ENCODE data around the gene MCF2L. TPM values are rescaled to one million over a fixed set of nuclear protein-coding genes. Genes with fewer than 3 reads are reported as not detected.

The MCF2L gene
- total and polyA plus RNA-seq, 8 donors, result 16.0 to 83.6 (median 23.6) TPM

- intact Hi-C loops (cut with DNase I), result no loop called here
- TF ChIP-seq, protein P1, sequence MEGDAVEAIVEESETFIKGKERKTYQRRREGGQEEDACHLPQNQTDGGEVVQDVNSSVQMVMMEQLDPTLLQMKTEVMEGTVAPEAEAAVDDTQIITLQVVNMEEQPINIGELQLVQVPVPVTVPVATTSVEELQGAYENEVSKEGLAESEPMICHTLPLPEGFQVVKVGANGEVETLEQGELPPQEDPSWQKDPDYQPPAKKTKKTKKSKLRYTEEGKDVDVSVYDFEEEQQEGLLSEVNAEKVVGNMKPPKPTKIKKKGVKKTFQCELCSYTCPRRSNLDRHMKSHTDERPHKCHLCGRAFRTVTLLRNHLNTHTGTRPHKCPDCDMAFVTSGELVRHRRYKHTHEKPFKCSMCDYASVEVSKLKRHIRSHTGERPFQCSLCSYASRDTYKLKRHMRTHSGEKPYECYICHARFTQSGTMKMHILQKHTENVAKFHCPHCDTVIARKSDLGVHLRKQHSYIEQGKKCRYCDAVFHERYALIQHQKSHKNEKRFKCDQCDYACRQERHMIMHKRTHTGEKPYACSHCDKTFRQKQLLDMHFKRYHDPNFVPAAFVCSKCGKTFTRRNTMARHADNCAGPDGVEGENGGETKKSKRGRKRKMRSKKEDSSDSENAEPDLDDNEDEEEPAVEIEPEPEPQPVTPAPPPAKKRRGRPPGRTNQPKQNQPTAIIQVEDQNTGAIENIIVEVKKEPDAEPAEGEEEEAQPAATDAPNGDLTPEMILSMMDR (IDR thresholded peaks at IDR 0.05), result no peak
- no peaks in the 10 kb centered on the region for H3K9me3 ChIP-seq
- H3K4me3 ChIP-seq, result no peak overlapping the region
- peak in 1 of 4 donors; percentile 54 for ATAC-seq
- H3K36me3 ChIP-seq, result no peaks in the 10 kb centered on the region
- H3K27me3 ChIP-seq, result no peaks in the 10 kb centered on the region
- WGBS, 2 donors, result 87 to 91% methylated on average over 28 to 29 of the region's 29 CpGs
- peak in 3 of 6 donors; percentile 2 to 32 (median 28) for DNase-seq
- H3K4me1 ChIP-seq, result no peaks in the 10 kb centered on the region
- no peak overlapping the region for H3K27ac ChIP-seq
- no peak for FAIRE-seq
Observed at GRCh38 chr13:113064000-113064533, 95.1 kb downstream of the MCF2L start.

GRCh38 chr13:113064534-113065405, 95.8 kb downstream of the MCF2L start:
- ATAC-seq, result peak in 3 of 4 donors; percentile 30 to 55 (median 35)
- FAIRE-seq, result no peak
- Histone ChIP-seq H3K4me3 (no peak overlapping the region), H3K4me1 (no peaks in the 10 kb centered on the region), H3K27ac (no peak overlapping the region), H3K27me3 (no peaks in the 10 kb centered on the region), H3K36me3 (no peaks in the 10 kb centered on the region), H3K9me3 (no peaks in the 10 kb centered on the region)
- intact Hi-C loops (cut with DNase I), result no loop called here
- TF ChIP-seq, protein P1 (IDR thresholded peaks at IDR 0.05), result no peak
- DNase-seq, result peak in 1 of 6 donors; percentile 35
- 89 to 90% methylated on average over 41 of the region's 41 CpGs for WGBS, 2 donors

DNA sequence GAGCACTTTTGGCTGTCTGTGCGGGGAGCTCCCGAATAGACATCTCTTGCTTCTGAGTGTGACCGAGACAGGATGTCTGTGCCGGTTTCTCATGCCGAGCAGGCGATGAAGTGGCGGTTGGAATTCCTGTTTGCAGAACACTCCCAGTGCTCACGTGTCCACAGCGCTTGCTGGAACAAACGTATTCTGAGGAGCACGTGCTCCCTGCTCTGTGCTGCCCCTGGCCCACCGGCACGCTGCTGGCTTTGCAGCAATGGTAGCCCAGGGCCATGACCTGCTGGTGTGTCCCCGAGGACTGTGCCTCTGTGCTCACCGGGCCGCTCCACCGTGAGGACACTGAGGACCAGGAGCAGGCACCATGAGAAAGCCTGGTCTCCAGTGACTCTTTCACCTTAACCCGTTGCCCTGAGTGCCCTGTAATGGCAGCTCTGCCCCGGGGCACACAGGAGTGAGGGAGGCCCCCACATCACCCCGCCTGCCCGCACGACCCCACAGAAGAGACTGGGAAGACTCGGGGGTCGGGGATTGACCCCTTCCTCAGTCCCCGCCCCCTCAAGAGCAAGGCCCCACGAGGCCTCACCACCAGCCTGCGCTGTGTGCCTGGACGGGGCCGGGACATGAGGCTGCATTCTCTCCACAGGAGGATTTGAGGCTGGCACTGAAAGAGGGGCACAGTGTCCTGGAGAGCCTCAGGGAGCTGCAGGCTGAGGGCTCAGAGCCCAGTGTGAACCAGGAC, 96.6 kb downstream of the MCF2L start:
- WGBS, 2 donors, result 91% methylated on average over 29 of the region's 29 CpGs
- H3K27ac ChIP-seq, result no peak overlapping the region
- H3K27me3 ChIP-seq, result no peaks in the 10 kb centered on the region
- intact Hi-C loops (cut with DNase I), result no loop called here
- ATAC-seq, result no peak
- peak in 1 of 6 donors; percentile 53 for DNase-seq
- TF ChIP-seq, protein P1 (IDR thresholded peaks at IDR 0.05), result no peak
- peaks cover 0 to 7% (median 0%) of the 10 kb centered on the region in 3 donors for H3K36me3 ChIP-seq
- FAIRE-seq, result no peak
- H3K4me3 ChIP-seq, result no peak overlapping the region
- H3K9me3 ChIP-seq, result no peaks in the 10 kb centered on the region
- H3K4me1 ChIP-seq, result no peaks in the 10 kb centered on the region

GRCh38 chr13:113066142-113066455, 97.1 kb downstream of the MCF2L start:
- Histone ChIP-seq H3K27ac (no peak overlapping the region), H3K9me3 (no peaks in the 10 kb centered on the region), H3K27me3 (no peaks in the 10 kb centered on the region), H3K4me3 (no peak overlapping the region), H3K36me3 (peaks cover 0 to 8% (median 0%) of the 10 kb centered on the region in 3 donors), H3K4me1 (no peaks in the 10 kb centered on the region)
- TF ChIP-seq, protein P1 (IDR thresholded peaks at IDR 0.05), result no peak
- ATAC-seq, result no peak
- intact Hi-C loops (cut with DNase I), result no loop called here
- DNase-seq, result no peak
- FAIRE-seq, result no peak
- 92 to 93% methylated on average over 10 of the region's 10 CpGs for WGBS, 2 donors
